K562 (cell line): ENCODE measurements around the gene GCGR. TPM values are rescaled to one million over a fixed set of nuclear protein-coding genes. Genes with fewer than 3 reads are reported as not detected.
A peak's percentile ranks its signal among the peaks of the same experiment; 100 is the strongest.

Experiments
- BRF2 ChIP-seq: IDR thresholded peaks from 3 replicates; pipeline ENCODE4 v1.6.1; 2011; ENCODE audit warnings: borderline replicate concordance, mild to moderate bottlenecking; ENCODE audit not compliant: insufficient read length, insufficient read depth
- C11orf30 ChIP-seq: fragments of 450-650 bp; IDR thresholded peaks from 2 replicates; pipeline ENCODE4 v1.6.1; 2016; ENCODE audit warnings: low read depth, mild to moderate bottlenecking
- CC2D1A ChIP-seq: fragments of 450-650 bp; IDR thresholded peaks from 2 replicates; pipeline ENCODE4 v1.6.1; 2017; ENCODE audit warnings: mild to moderate bottlenecking
- CCNT2 ChIP-seq: IDR thresholded peaks from 2 replicates; pipeline ENCODE4 v1.6.1; 2011; ENCODE audit warnings: borderline replicate concordance, low read depth, mild to moderate bottlenecking, moderate library complexity, mixed read lengths, low read length; ENCODE audit not compliant: insufficient read length; ENCODE audit errors: extremely low read depth
- FOXJ2 ChIP-seq: fragments of 200-800 bp; sonication (Bioruptor generic); IDR thresholded peaks from 2 replicates; pipeline ENCODE4 v1.6.1; 2016; ENCODE audit warnings: missing genetic modification characterization, missing compliant biosample characterization
- FOXK2 ChIP-seq, 2 experiments: fragments of 450-650 bp; IDR thresholded peaks in 1 of 2; conservative IDR thresholded peaks in 1 of 2; 2 replicates each; pipeline ENCODE4 v1.6.1; 2016; ENCODE audit warnings: low read depth in 2 of 2, mild to moderate bottlenecking in 1 of 2
- HEY1 ChIP-seq: fragments of 250-450 bp; sonication (Bioruptor Pico); IDR thresholded peaks from 2 replicates; pipeline ENCODE4 v1.5.0; 2020; ENCODE audit warnings: mild to moderate bottlenecking, moderate library complexity, borderline replicate concordance
- HINFP ChIP-seq: fragments of 450-650 bp; conservative IDR thresholded peaks from 2 replicates; pipeline ENCODE4 v1.6.1; 2016; ENCODE audit warnings: missing genetic modification characterization, low read depth, mild to moderate bottlenecking, control low read depth, missing compliant biosample characterization
- HMGXB4 ChIP-seq: sonication (generic); formaldehyde crosslinking; IDR thresholded peaks from 2 replicates; pipeline ENCODE4 v1.8.1; 2023; ENCODE audit warnings: mild to moderate bottlenecking, missing genetic modification reagents
- HNRNPLL ChIP-seq: fragments of 200-400 bp; formaldehyde crosslinking; IDR thresholded peaks from 2 replicates; pipeline ENCODE4 v1.6.1; 2017; ENCODE audit warnings: low read length, low read depth, mild to moderate bottlenecking; ENCODE audit not compliant: poor library complexity, severe bottlenecking
- JUN ChIP-seq, 2 experiments: sonication (generic) in 1 of 2; formaldehyde crosslinking in 1 of 2; IDR thresholded peaks; 2 replicates each; pipeline versions ENCODE4 v1.6.1 to v1.8.0; 2012 to 2022; ENCODE audit warnings: borderline replicate concordance in 2 of 2, mild to moderate bottlenecking in 2 of 2, improper control_type of control experiment in 1 of 2, low read depth in 1 of 2, low read length in 1 of 2, missing genetic modification reagents in 1 of 2
- NFATC3 ChIP-seq: fragments of 450-650 bp; IDR thresholded peaks from 2 replicates; pipeline ENCODE4 v1.6.1; 2017; ENCODE audit warnings: mild to moderate bottlenecking
- NFE2L1 ChIP-seq: fragments of 450-650 bp; IDR thresholded peaks from 2 replicates; pipeline ENCODE4 v1.6.1; 2016; ENCODE audit warnings: missing genetic modification characterization, low read depth, mild to moderate bottlenecking, missing compliant biosample characterization, moderate library complexity, borderline replicate concordance
- POLR2AphosphoS5 ChIP-seq: IDR thresholded peaks from 2 replicates; pipeline ENCODE4 v1.6.1; 2011; ENCODE audit warnings: mild to moderate bottlenecking, low read depth, low read length, moderate library complexity; ENCODE audit not compliant: control insufficient read depth, insufficient read depth
- PURB ChIP-seq: sonication (generic); formaldehyde crosslinking; IDR thresholded peaks from 2 replicates; pipeline ENCODE4 v1.9.0; 2021; ENCODE audit warnings: low read depth, mild to moderate bottlenecking, missing genetic modification reagents
- SMAD3 ChIP-seq: fragments of 450-650 bp; formaldehyde crosslinking; conservative IDR thresholded peaks from 2 replicates; pipeline ENCODE4 v1.4.0; 2020; ENCODE audit warnings: mild to moderate bottlenecking
- TEAD1 ChIP-seq, 2 experiments: fragments of 450-650 bp in 1 of 2; sonication (generic) in 1 of 2; formaldehyde crosslinking; IDR thresholded peaks; 2 replicates each; pipeline versions ENCODE4 v1.4.0 to v1.8.0; 2020 to 2022; ENCODE audit warnings: mild to moderate bottlenecking in 2 of 2, missing genetic modification reagents in 1 of 2
- XRCC5 ChIP-seq: fragments of 200-400 bp; formaldehyde crosslinking; IDR thresholded peaks from 2 replicates; pipeline ENCODE4 v1.6.1; 2017; ENCODE audit warnings: low read depth, mild to moderate bottlenecking, low read length
- ZBTB7A ChIP-seq: IDR thresholded peaks from 2 replicates; pipeline ENCODE4 v1.6.1; 2011; ENCODE audit warnings: low read depth, mild to moderate bottlenecking, low read length, moderate library complexity, borderline replicate concordance; ENCODE audit not compliant: control insufficient read depth
- ZNF561 ChIP-seq: fragments of 450-650 bp; formaldehyde crosslinking; conservative IDR thresholded peaks from 2 replicates; pipeline ENCODE4 v1.4.0; 2020; ENCODE audit warnings: mild to moderate bottlenecking, moderate library complexity
- ZNF77 ChIP-seq: fragments of 250-450 bp; sonication (Bioruptor Pico); IDR thresholded peaks from 2 replicates; pipeline ENCODE4 v1.5.0; 2020
- polyA plus RNA-seq, 8 experiments: library from polyadenylated mRNA; depleted of rRNA in 4 of 8; stranded (reverse) in 5 of 8; unstranded in 3 of 8; fragments of >200 nt; fragmentation: Nextera tagmentation in 2 of 8; fragmentation: Illumina TruSeq in 1 of 8; extraction: Ambion mirVana in 2 of 8; extraction: Trizol in 1 of 8; gene quantifications; 2 replicates each; pipeline versions ENCODE4 v1.2.1 to v1.2.3, GENCODE V29; 2011 to 2014; ENCODE audit warnings: inconsistent platforms in 1 of 8, missing spikeins in 1 of 8
- total RNA-seq, 7 experiments: library from RNA; depleted of rRNA in 6 of 7; stranded (reverse); fragments of >200 nt in 6 of 7; fragmentation: Illumina TruSeq in 2 of 7; extraction: Trizol in 2 of 7; gene quantifications; 2 replicates each; pipeline versions ENCODE4 v1.2.1 to v1.2.3, GENCODE V29; 2011 to 2021; ENCODE audit warnings: low replicate concordance in 1 of 7

GCGR gene
- total and polyA plus RNA-seq, 9 of the 15 experiments (the other 6 are each of a cell fraction or from before 2014, with no cell fraction given) = not detected

- TF ChIP-seq HINFP (tag) (peak; percentile 84), FOXJ2 (peak; percentile 99), CCNT2 (no peak), JUN (IDR thresholded peaks at IDR 0.05; ENCODE audit: borderline replicate concordance, low read depth, low read length) (peak; percentile 84), JUN (CRISPR knock-in tag; IDR thresholded peaks at IDR 0.05; ENCODE audit: borderline replicate concordance) (peak; percentile 55; the same call in 1 of the 2 replicates), NFATC3 (no peak), SMAD3 (peak; percentile 95), NFE2L1 (peak; percentile 30; the same call in 1 of the 2 replicates), ZNF561 (CRISPR knock-in tag) (peak; percentile 85), TEAD1 (CRISPR knock-in tag; IDR thresholded peaks at IDR 0.05) (peak in 1 of 2 experiments; percentile 94; a peak in 3 of 4 replicates), ZNF77 (CRISPR knock-in tag) (no peak), XRCC5 (peak; percentile 88), HNRNPLL (peak; percentile 79), FOXK2 (conservative IDR thresholded peaks at IDR 0.05 in 1 of 2, IDR thresholded peaks at IDR 0.05 in 1 of 2; ENCODE audit: low read depth in 2 of 2) (peak; percentile 83 to 84), C11orf30 (peak; percentile 92), PURB (CRISPR knock-in tag) (no peak), HEY1 (no peak; the same call in 1 of the 2 replicates), ZBTB7A (peak; percentile 95), HMGXB4 (0 out of 2 replicates have a peak, but pooled peaks have one; percentile 6), CC2D1A (no peak), BRF2 (no peak), POLR2AphosphoS5 (peak; percentile 64)
Measured at GRCh38 chr17:81860756-81861568, 57.0 kb downstream of the GCGR start (continued).
